HAP-1 (cell line): ENCODE results near the gene DYNC1LI2.
A peak's percentile ranks its signal among the peaks of the same experiment; 100 is the strongest.
"Not testable (repeated sequence)": the region's sequence is repeated elsewhere in the genome, so short reads cannot be mapped to it uniquely, and the experiment has no call there.

Source experiments
- DNase-seq, 2 experiments: peaks; one replicate each; pipeline ENCODE4 v3.0.0-alpha.2; 2016 to 2020; ENCODE audit warnings: low spot score in 2 of 2
- H3K27me3 ChIP-seq: fragments of 250-450 bp; sonication (Bioruptor Pico); 2 replicates; pipeline ENCODE4 v1.5.1; 2020; ENCODE audit warnings: low read depth, mild to moderate bottlenecking, moderate library complexity
- H3K36me3 ChIP-seq: fragments of 250-450 bp; sonication (Bioruptor Pico); replicated peaks from 2 replicates; pipeline ENCODE4 v1.5.1; 2020; ENCODE audit warnings: mild to moderate bottlenecking
- H3K4me1 ChIP-seq: fragments of 250-450 bp; sonication (Bioruptor Pico); 2 replicates; pipeline ENCODE4 v1.5.1; 2020; ENCODE audit warnings: mild to moderate bottlenecking
- H3K4me3 ChIP-seq: fragments of 250-450 bp; sonication (Bioruptor Pico); 2 replicates; pipeline ENCODE4 v1.5.1; 2020; ENCODE audit warnings: mild to moderate bottlenecking, moderate library complexity
- H3K9me3 ChIP-seq: fragments of 250-450 bp; sonication (Bioruptor Pico); 2 replicates; pipeline ENCODE4 v1.5.1; 2020; ENCODE audit warnings: mild to moderate bottlenecking, moderate library complexity
- in situ Hi-C: fragments of 300-500 bp; cut with MboI; formaldehyde crosslinking; loops from 3 replicates; pipeline ENCODE4 v1.14.3; 2020; ENCODE audit warnings: low sequenced_read_pairs, inconsistent platforms, mixed read lengths

DYNC1LI2 gene

GRCh38 chr16:66751303-66751991 lies at the start of gene DYNC1LI2:
Gene DYNC1LI2, minus strand, starts transcription at chr16:66751609. Its CDS starts 18 bp downstream, at chr16:66751591.
- H3K9me3 ChIP-seq: peaks cover 2% of the 10 kb centered on the region; the same call in 1 of the 2 replicates
- peak within 1 kb of the TSS; percentile 78 for H3K4me3 ChIP-seq
- peaks cover 1% of the 10 kb centered on the region; the same call in 1 of the 2 replicates for H3K27me3 ChIP-seq
- peak; percentile 61 to 86 for DNase-seq
- in situ Hi-C loops: no loop called here
- H3K4me1 ChIP-seq: peaks cover 8% of the 10 kb centered on the region
- peaks cover 35% of the 10 kb centered on the region for H3K36me3 ChIP-seq

GRCh38 chr16:66800856-66801255 lies 49.4 kb upstream of the DYNC1LI2 start:
- Histone ChIP-seq H3K36me3 (peaks cover 30% of the 10 kb centered on the region), H3K4me1 (no peaks in the 10 kb centered on the region; the same call in 1 of the 2 replicates), H3K27me3 (no peaks in the 10 kb centered on the region), H3K4me3 (no peak overlapping the region), H3K9me3 (no peaks in the 10 kb centered on the region)
- DNase-seq: no peak
- in situ Hi-C loops: no loop called here

DNA sequence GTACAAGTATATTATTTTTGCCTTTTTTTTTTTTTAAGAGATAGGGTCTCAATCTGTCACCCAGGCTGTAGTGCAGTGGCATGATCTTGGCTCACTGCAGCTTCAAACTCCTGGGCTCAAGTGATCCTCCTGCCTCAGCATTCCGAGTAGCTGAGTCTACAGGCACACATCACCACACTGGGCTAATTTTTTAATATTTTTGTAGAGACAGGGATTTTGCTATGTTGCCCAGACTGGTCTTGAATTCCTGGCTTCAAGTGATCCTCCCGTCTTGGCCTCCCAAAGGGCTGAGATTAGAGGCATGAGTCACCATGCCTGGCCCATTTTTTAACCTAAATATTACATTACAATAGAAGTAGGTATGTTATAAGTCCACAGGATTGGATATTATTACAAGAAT lies 46.8 kb upstream of the DYNC1LI2 start:
- no peaks in the 10 kb centered on the region for H3K27me3 ChIP-seq
- no peak overlapping the region for H3K4me3 ChIP-seq
- H3K9me3 ChIP-seq: no peaks in the 10 kb centered on the region
- H3K4me1 ChIP-seq: no peaks in the 10 kb centered on the region
- no peak for DNase-seq
- peaks cover 6% of the 10 kb centered on the region for H3K36me3 ChIP-seq
- in situ Hi-C loops: no loop called here

- in situ Hi-C loops, H3K36me3 ChIP-seq, DNase-seq: not testable (repeated sequence)
Observed at GRCh38 chr16:66793984-66794383, 42.6 kb upstream of the DYNC1LI2 start.

DNA sequence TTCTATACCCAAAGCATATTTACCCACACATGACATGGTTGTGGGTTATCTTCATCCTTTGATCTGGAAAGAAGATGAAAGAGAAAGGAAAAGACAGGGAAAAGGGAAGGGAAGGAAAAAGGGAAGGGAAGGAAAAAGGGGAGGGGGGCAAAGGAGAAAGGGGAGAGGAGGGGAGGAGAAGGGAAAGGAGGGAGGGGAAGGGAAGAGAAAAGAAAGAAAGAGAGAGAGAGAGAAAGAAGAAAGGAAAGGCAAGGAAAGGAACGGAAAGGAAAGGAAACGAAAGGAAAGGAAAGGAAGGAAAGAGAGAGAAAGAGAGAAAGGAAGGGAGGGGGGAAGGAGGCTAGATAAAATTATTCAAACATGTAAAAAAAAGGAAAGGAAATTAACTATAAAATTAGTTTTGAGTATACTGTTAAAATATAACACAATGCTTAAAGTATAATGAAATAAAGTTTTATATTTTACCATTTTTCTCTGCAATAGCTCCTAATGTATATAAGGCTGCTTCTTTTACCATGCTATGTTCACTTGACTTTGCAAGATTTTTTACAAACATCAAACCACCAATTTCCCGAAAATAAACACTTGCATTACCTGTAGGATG lies 38.8 kb upstream of the DYNC1LI2 start:
- no peaks in the 10 kb centered on the region; the same call in 1 of the 2 replicates for H3K27me3 ChIP-seq
- H3K9me3 ChIP-seq: no peaks in the 10 kb centered on the region
- H3K4me3 ChIP-seq: no peak overlapping the region
- in situ Hi-C loops: no loop called here
- DNase-seq: no peak
- no peaks in the 10 kb centered on the region for H3K36me3 ChIP-seq
- H3K4me1 ChIP-seq: no peaks in the 10 kb centered on the region

More at GRCh38 chr16:66793984-66794383, 42.6 kb upstream of the DYNC1LI2 start:
- H3K4me3 ChIP-seq, H3K9me3 ChIP-seq, H3K4me1 ChIP-seq, H3K27me3 ChIP-seq: not testable (repeated sequence)

DNA sequence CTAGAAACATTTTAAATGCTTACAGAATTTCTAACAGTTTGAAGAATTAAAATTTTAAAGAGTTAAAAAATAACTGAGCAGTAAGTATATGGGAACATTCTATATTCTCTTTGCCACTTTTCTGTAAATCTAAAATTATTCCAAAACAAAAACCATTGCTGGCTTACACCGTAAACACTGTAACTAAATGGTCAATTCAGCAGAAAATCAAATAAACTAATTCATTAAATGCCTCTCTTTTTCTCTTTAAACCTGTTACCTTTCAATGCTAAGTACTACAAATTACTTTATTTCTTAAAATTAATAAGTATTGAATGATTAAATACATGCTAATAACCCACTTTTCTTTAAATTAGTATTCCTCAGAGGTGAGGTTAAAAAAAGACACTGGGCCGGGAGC lies 36.0 kb upstream of the DYNC1LI2 start:
- in situ Hi-C loops: no loop called here
- Histone ChIP-seq H3K9me3 (no peaks in the 10 kb centered on the region), H3K36me3 (no peaks in the 10 kb centered on the region), H3K4me1 (no peaks in the 10 kb centered on the region), H3K27me3 (no peaks in the 10 kb centered on the region; the same call in 1 of the 2 replicates), H3K4me3 (no peak overlapping the region)
- DNase-seq: no peak

GRCh38 chr16:66786551-66786950 lies 35.1 kb upstream of the DYNC1LI2 start:
- in situ Hi-C loops: no loop called here
- no peaks in the 10 kb centered on the region for H3K9me3 ChIP-seq
- no peaks in the 10 kb centered on the region; the same call in 1 of the 2 replicates for H3K27me3 ChIP-seq
- H3K4me1 ChIP-seq: no peaks in the 10 kb centered on the region
- H3K36me3 ChIP-seq: no peaks in the 10 kb centered on the region
- DNase-seq: no peak
- H3K4me3 ChIP-seq: no peak overlapping the region

DNA sequence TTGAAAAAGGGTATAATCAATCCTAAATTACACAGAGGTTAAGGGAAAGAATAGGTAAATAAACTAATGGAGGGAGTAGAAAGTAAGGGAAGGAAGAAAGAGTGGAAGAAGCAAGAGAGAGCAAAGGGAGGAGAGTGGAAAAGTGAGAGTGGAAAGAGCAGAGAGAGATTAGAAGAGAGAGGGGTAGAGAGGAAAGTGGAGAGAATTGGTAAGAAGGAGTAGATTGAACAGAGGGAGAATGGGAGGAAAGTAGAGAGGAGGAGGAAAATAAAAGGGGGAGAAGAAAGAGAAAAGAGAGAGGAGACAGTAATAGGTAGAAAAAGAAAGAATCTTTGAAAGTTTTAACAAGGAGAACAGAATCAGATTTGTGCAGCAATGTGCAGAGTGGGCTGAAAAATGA lies 25.0 kb upstream of the DYNC1LI2 start:
- no peaks in the 10 kb centered on the region for H3K36me3 ChIP-seq
- no peaks in the 10 kb centered on the region for H3K4me1 ChIP-seq
- H3K4me3 ChIP-seq: no peak overlapping the region
- in situ Hi-C loops: no loop called here
- no peaks in the 10 kb centered on the region for H3K27me3 ChIP-seq
- no peak for DNase-seq
- no peaks in the 10 kb centered on the region for H3K9me3 ChIP-seq

DNA sequence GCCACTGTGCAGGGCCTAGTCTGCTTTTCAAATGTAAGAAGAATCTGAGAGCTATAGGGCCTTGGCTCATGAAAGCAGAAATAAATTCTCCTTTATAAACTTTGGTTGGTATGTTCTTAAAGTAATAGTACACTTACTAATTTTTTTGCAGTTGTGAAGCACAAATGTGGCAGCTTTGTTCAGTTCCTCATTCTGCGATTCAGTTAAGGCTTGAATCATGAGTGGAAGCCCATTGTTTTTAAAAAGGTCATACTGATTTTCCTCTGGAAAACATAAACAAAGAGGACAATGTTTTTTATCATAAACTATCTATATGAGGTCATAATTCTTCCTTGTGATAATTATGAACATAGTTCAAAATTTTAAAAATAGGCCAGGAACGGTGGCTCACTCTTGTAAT lies 23.6 kb upstream of the DYNC1LI2 start:
- in situ Hi-C loops: no loop called here
- H3K4me3 ChIP-seq: no peak overlapping the region
- DNase-seq: no peak
- no peaks in the 10 kb centered on the region for H3K27me3 ChIP-seq
- H3K4me1 ChIP-seq: no peaks in the 10 kb centered on the region
- H3K9me3 ChIP-seq: no peaks in the 10 kb centered on the region
- no peaks in the 10 kb centered on the region for H3K36me3 ChIP-seq

GRCh38 chr16:66758086-66758485 lies 6.7 kb upstream of the DYNC1LI2 start:
- H3K4me1 ChIP-seq: no peaks in the 10 kb centered on the region
- peaks cover 3% of the 10 kb centered on the region; the same call in 1 of the 2 replicates for H3K27me3 ChIP-seq
- H3K4me3 ChIP-seq: no peak overlapping the region
- no peaks in the 10 kb centered on the region for H3K36me3 ChIP-seq
- DNase-seq: no peak
- in situ Hi-C loops: no loop called here
- peaks cover 2% of the 10 kb centered on the region; the same call in 1 of the 2 replicates for H3K9me3 ChIP-seq

DNA sequence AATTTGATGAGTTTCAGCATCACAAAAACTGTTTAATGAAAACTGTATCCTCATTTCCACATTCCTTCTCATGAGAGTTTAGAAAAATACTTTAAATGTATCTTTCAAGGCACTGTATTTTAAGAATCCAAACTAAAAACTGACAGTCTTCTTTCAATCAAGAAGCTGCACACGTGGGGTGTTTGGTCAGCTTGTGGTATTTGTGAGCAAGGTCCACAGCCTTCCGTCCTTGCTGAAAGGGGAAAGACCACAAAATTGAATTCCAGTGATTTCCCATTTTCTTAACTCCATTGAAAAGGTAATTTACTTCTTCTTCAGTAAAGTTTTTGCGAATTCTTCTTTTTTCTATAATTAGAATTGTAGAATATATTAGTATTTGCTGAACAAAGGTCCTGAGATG lies 3.4 kb upstream of the DYNC1LI2 start:
- peaks cover 2% of the 10 kb centered on the region; the same call in 1 of the 2 replicates for H3K9me3 ChIP-seq
- H3K4me3 ChIP-seq: no peak overlapping the region
- in situ Hi-C loops: no loop called here
- peaks cover 9% of the 10 kb centered on the region for H3K36me3 ChIP-seq
- no peak for DNase-seq
- H3K4me1 ChIP-seq: peaks cover 6% of the 10 kb centered on the region
- peaks cover 3% of the 10 kb centered on the region; the same call in 1 of the 2 replicates for H3K27me3 ChIP-seq

- in situ Hi-C loops: no loop called here
- H3K36me3 ChIP-seq: peaks cover 11% of the 10 kb centered on the region
- H3K4me1 ChIP-seq: peaks cover 8% of the 10 kb centered on the region
- H3K9me3 ChIP-seq: peaks cover 2% of the 10 kb centered on the region; the same call in 1 of the 2 replicates
- peaks cover 3% of the 10 kb centered on the region; the same call in 1 of the 2 replicates for H3K27me3 ChIP-seq
- no peak for DNase-seq
- H3K4me3 ChIP-seq: no peak overlapping the region
Observed at GRCh38 chr16:66754211-66754610, 2.8 kb upstream of the DYNC1LI2 start.

DNA sequence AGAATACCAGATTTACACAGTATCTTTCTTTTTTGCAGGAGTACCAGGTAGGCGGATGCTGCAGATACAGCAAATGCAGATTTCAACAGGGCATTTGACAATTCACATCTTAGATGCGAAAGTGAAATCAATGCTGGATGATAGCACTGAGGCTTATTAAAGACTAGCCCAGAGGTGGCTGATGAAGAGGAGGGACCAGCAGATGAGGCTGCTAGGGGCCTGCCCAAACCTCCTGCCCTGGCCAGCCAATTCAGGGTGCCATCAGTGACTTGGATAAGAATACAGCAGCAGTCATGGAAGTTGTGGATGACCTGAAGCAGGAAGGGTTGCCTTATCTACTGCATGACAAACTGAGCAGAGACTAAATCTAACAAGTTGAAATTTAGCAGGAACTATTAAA lies 1.5 kb upstream of the DYNC1LI2 start:
- Histone ChIP-seq H3K27me3 (peaks cover 3% of the 10 kb centered on the region; the same call in 1 of the 2 replicates), H3K4me1 (peaks cover 8% of the 10 kb centered on the region), H3K36me3 (peaks cover 22% of the 10 kb centered on the region), H3K4me3 (no peak overlapping the region), H3K9me3 (peaks cover 2% of the 10 kb centered on the region; the same call in 1 of the 2 replicates)
- DNase-seq: no peak
- in situ Hi-C loops: no loop called here

GRCh38 chr16:66752379-66752778 lies 970 bp upstream of the DYNC1LI2 start:
- no peak overlapping the region for H3K4me3 ChIP-seq
- peaks cover 3% of the 10 kb centered on the region; the same call in 1 of the 2 replicates for H3K27me3 ChIP-seq
- H3K36me3 ChIP-seq: peaks cover 26% of the 10 kb centered on the region
- H3K4me1 ChIP-seq: peaks cover 8% of the 10 kb centered on the region
- H3K9me3 ChIP-seq: peaks cover 2% of the 10 kb centered on the region; the same call in 1 of the 2 replicates
- in situ Hi-C loops: no loop called here
- no peak for DNase-seq
